MM.1S (cell line): ENCODE results near the gene ACOT13.
"Not testable (repeated sequence)": the region's sequence is repeated elsewhere in the genome, so short reads cannot be mapped to it uniquely, and the experiment has no call there.

Experiments
- DNase-seq: peaks from one replicate; pipeline ENCODE4 v3.0.0-alpha.2; 2015
- H2AFZ ChIP-seq: fragments of 300-600 bp; sonication (generic); 2 replicates; pipeline ENCODE4 v1.6.0; 2016; ENCODE audit warnings: antibody characterized with exemption, low read length
- H3F3A ChIP-seq: fragments of 300-600 bp; sonication (generic); 2 replicates; pipeline ENCODE4 v1.6.1; 2016; ENCODE audit warnings: mild to moderate bottlenecking, antibody characterized with exemption, low read length, moderate library complexity, mixed read lengths; ENCODE audit not compliant: insufficient read depth
- H3K27ac ChIP-seq: fragments of 300-600 bp; sonication (generic); 2 replicates; pipeline ENCODE4 v1.5.1; 2016; ENCODE audit warnings: mild to moderate bottlenecking, low read length
- H3K27me3 ChIP-seq: fragments of 300-600 bp; sonication (generic); replicated peaks from 2 replicates; pipeline ENCODE4 v1.6.0; 2016; ENCODE audit warnings: low read length; ENCODE audit not compliant: insufficient read depth
- H3K36me3 ChIP-seq: fragments of 300-600 bp; sonication (generic); replicated peaks from 2 replicates; pipeline ENCODE4 v1.6.1; 2016; ENCODE audit warnings: mild to moderate bottlenecking, low read length, mixed read lengths; ENCODE audit not compliant: insufficient read depth
- H3K4me1 ChIP-seq: fragments of 300-600 bp; sonication (generic); 2 replicates; pipeline ENCODE4 v1.6.1; 2016; ENCODE audit warnings: low read length, mixed read lengths
- H3K4me2 ChIP-seq: fragments of 300-600 bp; sonication (generic); 2 replicates; pipeline ENCODE4 v1.6.0; 2016; ENCODE audit warnings: low read depth, low read length
- H3K4me3 ChIP-seq: fragments of 300-600 bp; sonication (generic); 2 replicates; pipeline ENCODE4 v1.5.1; 2016; ENCODE audit warnings: low read length, mixed read lengths
- H3K79me2 ChIP-seq: fragments of 300-600 bp; sonication (generic); 2 replicates; pipeline ENCODE4 v1.6.1; 2016; ENCODE audit warnings: mixed run types, low read length, mixed read lengths
- H3K9ac ChIP-seq: fragments of 300-600 bp; sonication (generic); 2 replicates; pipeline ENCODE4 v1.6.1; 2016; ENCODE audit warnings: low read length, mixed read lengths
- H3K9me2 ChIP-seq: fragments of 300-600 bp; sonication (generic); replicated peaks from 2 replicates; pipeline ENCODE4 v1.6.1; 2016; ENCODE audit warnings: mild to moderate bottlenecking, low read length, mixed read lengths; ENCODE audit not compliant: insufficient read depth
- H3K9me3 ChIP-seq: fragments of 300-600 bp; sonication (generic); replicated peaks from 2 replicates; pipeline ENCODE4 v1.6.1; 2016; ENCODE audit warnings: mild to moderate bottlenecking, low read length, mixed read lengths; ENCODE audit not compliant: insufficient read depth
- H4K20me1 ChIP-seq: fragments of 300-600 bp; sonication (generic); 2 replicates; pipeline ENCODE4 v1.6.1; 2016; ENCODE audit warnings: mild to moderate bottlenecking, low read length, moderate library complexity, mixed read lengths; ENCODE audit not compliant: insufficient read depth
- CTCF ChIP-seq: fragments of 300-600 bp; sonication (generic); IDR thresholded peaks from 2 replicates; pipeline ENCODE4 v1.5.1; 2016; ENCODE audit warnings: antibody characterized with exemption, low read length, mixed read lengths
- EZH2 ChIP-seq: fragments of 300-600 bp; sonication (generic); optimal IDR thresholded peaks from 2 replicates; pipeline ENCODE3; 2017; ENCODE audit warnings: low read depth, mild to moderate bottlenecking, antibody characterized with exemption, low read length, mixed read lengths
- EZH2phosphoT487 ChIP-seq: fragments of 300-600 bp; sonication (generic); IDR thresholded peaks from 2 replicates; pipeline ENCODE4 v1.6.1; 2018; ENCODE audit warnings: antibody characterized with exemption, low read length

The ACOT13 gene

GRCh38 chr6:24668997-24669361 is 2.1 kb downstream of the ACOT13 start:
- DNase-seq, result no peak
- Histone ChIP-seq H4K20me1 (no peaks in the 10 kb centered on the region), H3K79me2 (peaks cover 31% of the 10 kb centered on the region), H2AFZ (no peak overlapping the region), H3K27ac (no peak overlapping the region), H3F3A (peaks cover 8% of the 10 kb centered on the region; the same call in 1 of the 2 replicates), H3K4me1 (peaks cover 7% of the 10 kb centered on the region), H3K36me3 (no peaks in the 10 kb centered on the region), H3K9me2 (no peaks in the 10 kb centered on the region), H3K9ac (no peak overlapping the region), H3K4me3 (no peak overlapping the region), H3K4me2 (no peak overlapping the region), H3K27me3 (no peaks in the 10 kb centered on the region), H3K9me3 (no peaks in the 10 kb centered on the region)
- TF ChIP-seq EZH2 (no peak), CTCF (no peak), EZH2phosphoT487 (no peak)

GRCh38 chr6:24670492-24670891 is 3.6 kb downstream of the ACOT13 start:
- DNase-seq, H4K20me1 ChIP-seq, H3K9ac ChIP-seq, H3K4me2 ChIP-seq, H3K27me3 ChIP-seq, H3K27ac ChIP-seq, H3K9me2 ChIP-seq, H3K9me3 ChIP-seq, H3K4me1 ChIP-seq, H3K36me3 ChIP-seq, H2AFZ ChIP-seq, H3K4me3 ChIP-seq, H3F3A ChIP-seq: not testable (repeated sequence)
- H3K79me2 ChIP-seq, result peaks cover 16% of the 10 kb centered on the region

- H3K79me2 ChIP-seq, H4K20me1 ChIP-seq, DNase-seq, H3K4me2 ChIP-seq, H3K36me3 ChIP-seq, H3K9me3 ChIP-seq, H3K4me3 ChIP-seq, H3F3A ChIP-seq, H3K27me3 ChIP-seq, H3K9ac ChIP-seq, H2AFZ ChIP-seq, H3K9me2 ChIP-seq, H3K4me1 ChIP-seq, H3K27ac ChIP-seq: not testable (repeated sequence)
These were observed 4.2 kb downstream of the ACOT13 start for GRCh38 chr6:24671077-24671476.

- H3K9ac ChIP-seq, result no peak overlapping the region
- H3K27me3 ChIP-seq, result no peaks in the 10 kb centered on the region
- H3K9me3 ChIP-seq, result no peaks in the 10 kb centered on the region
- no peak for DNase-seq
- H3K36me3 ChIP-seq, result no peaks in the 10 kb centered on the region
- no peak for TF ChIP-seq CTCF
- TF ChIP-seq EZH2, result no peak
- no peak for TF ChIP-seq EZH2phosphoT487
- H3K9me2 ChIP-seq, result no peaks in the 10 kb centered on the region
- no peak overlapping the region for H3K4me2 ChIP-seq
- H3F3A ChIP-seq, result no peaks in the 10 kb centered on the region
- no peaks in the 10 kb centered on the region for H3K4me1 ChIP-seq
- no peak overlapping the region for H3K27ac ChIP-seq
- no peaks in the 10 kb centered on the region for H4K20me1 ChIP-seq
- 0 out of 2 replicates have a peak, but pooled peaks cover 1% of the 10 kb centered on the region for H3K79me2 ChIP-seq
- H2AFZ ChIP-seq, result no peak overlapping the region
- no peak overlapping the region for H3K4me3 ChIP-seq
These were observed 5.8 kb downstream of the ACOT13 start for GRCh38 chr6:24672620-24673182.
